HepG2 (cell line): ENCODE results near the gene ACBD6. TPM values are rescaled to one million over a fixed set of nuclear protein-coding genes. Genes with fewer than 3 reads are reported as not detected.

ENCODE experiments used
- ARID4A ChIP-seq: sonication (generic); formaldehyde crosslinking; IDR thresholded peaks from 2 replicates; pipeline ENCODE4 v1.5.0; 2020; ENCODE audit warnings: mild to moderate bottlenecking, missing genetic modification reagents, borderline replicate concordance
- ARID5B ChIP-seq: IDR thresholded peaks from 2 replicates; pipeline ENCODE4 v1.4.0; 2020; ENCODE audit warnings: mild to moderate bottlenecking, missing genetic modification reagents
- BORCS8-MEF2B ChIP-seq: sonication (generic); formaldehyde crosslinking; IDR thresholded peaks from 2 replicates; pipeline ENCODE4 v1.8.0; 2022; ENCODE audit warnings: mild to moderate bottlenecking, missing genetic modification reagents
- CBX5 ChIP-seq: sonication (generic); formaldehyde crosslinking; IDR thresholded peaks from 2 replicates; pipeline ENCODE4 v1.4.0; 2020; ENCODE audit warnings: missing genetic modification reagents, borderline replicate concordance
- GZF1 ChIP-seq: sonication (generic); formaldehyde crosslinking; IDR thresholded peaks from 2 replicates; pipeline ENCODE4 v1.5.1; 2020; ENCODE audit warnings: mild to moderate bottlenecking, missing genetic modification reagents
- HOXA3 ChIP-seq: sonication (generic); formaldehyde crosslinking; IDR thresholded peaks from 2 replicates; pipeline ENCODE4 v1.5.0; 2020; ENCODE audit warnings: missing genetic modification reagents
- LBX2 ChIP-seq: sonication (generic); formaldehyde crosslinking; IDR thresholded peaks from 2 replicates; pipeline ENCODE4 v1.5.0; 2020; ENCODE audit warnings: missing genetic modification reagents, mild to moderate bottlenecking, borderline replicate concordance
- MED8 ChIP-seq: sonication (generic); formaldehyde crosslinking; IDR thresholded peaks from 2 replicates; pipeline ENCODE4 v1.8.1; 2023; ENCODE audit warnings: mild to moderate bottlenecking, missing genetic modification reagents; ENCODE audit not compliant: insufficient replicate concordance
- NR2C2 ChIP-seq: sonication (generic); formaldehyde crosslinking; IDR thresholded peaks from 2 replicates; pipeline ENCODE4 v1.4.0; 2020; ENCODE audit warnings: missing genetic modification reagents, mild to moderate bottlenecking, moderate library complexity, borderline replicate concordance
- PLRG1 ChIP-seq: fragments of 450-650 bp; conservative IDR thresholded peaks from 2 replicates; pipeline ENCODE4 v1.6.1; 2016
- TGIF2 ChIP-seq: IDR thresholded peaks from 2 replicates; pipeline ENCODE4 v1.6.1; 2016; ENCODE audit warnings: control low read depth, missing compliant biosample characterization
- THAP8 ChIP-seq: sonication (generic); formaldehyde crosslinking; IDR thresholded peaks from 2 replicates; pipeline ENCODE4 v1.5.1; 2020; ENCODE audit warnings: missing genetic modification reagents, mild to moderate bottlenecking, borderline replicate concordance
- ZBTB25 ChIP-seq: IDR thresholded peaks from 2 replicates; pipeline ENCODE4 v1.6.1; 2018; ENCODE audit warnings: missing genetic modification reagents
- ZBTB38 ChIP-seq: sonication (generic); formaldehyde crosslinking; IDR thresholded peaks from 2 replicates; pipeline ENCODE4 v1.5.1; 2020; ENCODE audit warnings: mild to moderate bottlenecking, missing genetic modification reagents
- ZNF296 ChIP-seq: sonication (generic); formaldehyde crosslinking; conservative IDR thresholded peaks from 2 replicates; pipeline ENCODE4 v1.5.0; 2020; ENCODE audit warnings: mild to moderate bottlenecking, missing genetic modification reagents
- ZNF33A ChIP-seq: sonication (generic); formaldehyde crosslinking; IDR thresholded peaks from 2 replicates; pipeline ENCODE4 v1.5.1; 2020; ENCODE audit warnings: missing genetic modification reagents, mild to moderate bottlenecking, moderate library complexity, borderline replicate concordance
- ZNF460 ChIP-seq: sonication (generic); formaldehyde crosslinking; IDR thresholded peaks from 2 replicates; pipeline ENCODE4 v1.5.1; 2020; ENCODE audit warnings: missing genetic modification reagents, mild to moderate bottlenecking, borderline replicate concordance
- ZNF615 ChIP-seq: sonication (generic); formaldehyde crosslinking; IDR thresholded peaks from 2 replicates; pipeline ENCODE4 v1.5.0; 2020; ENCODE audit warnings: mild to moderate bottlenecking, missing genetic modification reagents, borderline replicate concordance
- ZNF660 ChIP-seq: sonication (generic); formaldehyde crosslinking; IDR thresholded peaks from 2 replicates; pipeline ENCODE4 v1.5.1; 2020; ENCODE audit warnings: mild to moderate bottlenecking, low read depth, missing genetic modification reagents, borderline replicate concordance
- ZNF674 ChIP-seq: sonication (generic); formaldehyde crosslinking; IDR thresholded peaks from 2 replicates; pipeline ENCODE4 v1.5.0; 2020; ENCODE audit warnings: low read depth, mild to moderate bottlenecking, missing genetic modification reagents
- ZSCAN30 ChIP-seq: sonication (generic); formaldehyde crosslinking; IDR thresholded peaks from 2 replicates; pipeline ENCODE4 v1.5.0; 2020; ENCODE audit warnings: mild to moderate bottlenecking, missing genetic modification reagents
- polyA plus RNA-seq, 8 experiments: library from polyadenylated mRNA; depleted of rRNA in 3 of 8; stranded (reverse) in 7 of 8; unstranded in 1 of 8; fragments of >200 nt; fragmentation: Illumina TruSeq in 4 of 8; extraction: Trizol in 4 of 8; gene quantifications; 2 replicates each; pipeline versions ENCODE4 v1.2.1 to v1.2.3, GENCODE V29; 2011 to 2016; ENCODE audit warnings: low read depth in 4 of 8, missing spikeins in 1 of 8, mixed read lengths in 1 of 8; ENCODE audit not compliant: insufficient read depth in 1 of 8
- total RNA-seq, 5 experiments: library from RNA; depleted of rRNA; stranded (reverse); fragments of >200 nt; fragmentation: Illumina TruSeq; extraction: Trizol; gene quantifications; 2 replicates each; pipeline ENCODE4 v1.2.3, GENCODE V29; 2016; ENCODE audit warnings: low read depth in 1 of 5

Gene ACBD6
- total and polyA plus RNA-seq, 2 of the 13 experiments (the other 11 are each of a cell fraction or from before 2014, with no cell fraction given) = 33.5 to 47.2 TPM

- TF ChIP-seq ZBTB38 (CRISPR knock-in tag) (no peak), THAP8 (no peak), TGIF2 (CRISPR knock-in tag) (peak; percentile 87; the same call in 1 of the 2 replicates), LBX2 (CRISPR knock-in tag) (no peak), ARID4A (no peak), ZSCAN30 (CRISPR knock-in tag) (no peak), ZBTB25 (CRISPR knock-in tag) (no peak), ZNF674 (CRISPR knock-in tag) (no peak), GZF1 (CRISPR knock-in tag) (peak; percentile 52; the same call in 1 of the 2 replicates), ZNF296 (CRISPR knock-in tag) (no peak), HOXA3 (CRISPR knock-in tag) (peak; percentile 15; the same call in 1 of the 2 replicates), ZNF460 (CRISPR knock-in tag) (no peak), ZNF615 (CRISPR knock-in tag) (no peak), MED8 (no peak), PLRG1 (no peak), ZNF660 (no peak), ZNF33A (no peak), ARID5B (CRISPR knock-in tag) (peak; percentile 48), CBX5 (peak; percentile 55; the same call in 1 of the 2 replicates), NR2C2 (CRISPR knock-in tag) (no peak), BORCS8-MEF2B (CRISPR knock-in tag) (no peak)
Observed at GRCh38 chr1:180522213-180522515, 19.8 kb upstream of the ACBD6 start (continued).
